Small intestine (tissue), 7 donors: Measurements from ENCODE around the gene PRDM10. TPM values are rescaled to one million over a fixed set of nuclear protein-coding genes. Genes with fewer than 3 reads are reported as not detected.

Experiments used
- DNase-seq, 2 donors: peaks; one replicate each; pipeline versions ENCODE4 v3.0.0 to v3.0.0-alpha.2; 2013
- FAIRE-seq: peaks from 2 replicates; lab custom pipeline; 2012; peaks lifted over from hg19 to GRCh38; lab: Jason Lieb, UNC
- H3K27ac ChIP-seq, 3 donors: one replicate each; pipeline ENCODE4 v1.5.1; 2013; ENCODE audit warnings: low read length in 2 of 3, mild to moderate bottlenecking in 2 of 3, control low read depth in 1 of 3, inconsistent platforms in 1 of 3, low read depth in 1 of 3, moderate library complexity in 1 of 3
- H3K27me3 ChIP-seq, 3 donors: one replicate each; pipeline ENCODE4 v1.6.1; 2013; ENCODE audit warnings: low read length in 3 of 3, inconsistent platforms in 1 of 3; ENCODE audit not compliant: control insufficient read depth in 3 of 3, insufficient read depth in 3 of 3
- H3K36me3 ChIP-seq, 3 donors: one replicate each; pipeline ENCODE4 v1.6.1; 2013; ENCODE audit warnings: low read length in 3 of 3, inconsistent platforms in 1 of 3, low read depth in 1 of 3, mild to moderate bottlenecking in 1 of 3, moderate library complexity in 1 of 3; ENCODE audit not compliant: control insufficient read depth in 3 of 3, insufficient read depth in 2 of 3
- H3K4me1 ChIP-seq, 3 donors: one replicate each; pipeline ENCODE4 v1.6.1; 2013; ENCODE audit warnings: low read length in 2 of 3, inconsistent platforms in 1 of 3, low read depth in 1 of 3, mild to moderate bottlenecking in 1 of 3, moderate library complexity in 1 of 3; ENCODE audit not compliant: control insufficient read depth in 3 of 3, insufficient read depth in 2 of 3
- H3K4me3 ChIP-seq, 3 donors: one replicate each; pipeline ENCODE4 v1.5.1; 2013; ENCODE audit warnings: low read length in 3 of 3, control low read depth in 1 of 3, inconsistent platforms in 1 of 3, low read depth in 1 of 3, mild to moderate bottlenecking in 1 of 3, moderate library complexity in 1 of 3
- H3K9me3 ChIP-seq, 2 donors: one replicate each; pipeline ENCODE4 v1.6.1; 2013; ENCODE audit warnings: low read depth in 1 of 2, low read length in 1 of 2; ENCODE audit not compliant: control insufficient read depth in 2 of 2, insufficient read depth in 1 of 2
- WGBS, 3 donors: extraction: QIAGEN DNeasy Blood & Tissue Kit; methylation state at CpG; one replicate each; pipeline ENCODE4 v1.1.7; 2013; 5-methylcytosine and 5-hydroxymethylcytosine counted together
- polyA plus RNA-seq, 4 donors: library from polyadenylated mRNA; stranded (reverse) in 3 of 4; unstranded in 1 of 4; fragments of 200-250 nt in 3 of 4; fragments of 120-200 nt in 1 of 4; gene quantifications; one replicate each; pipeline versions ENCODE4 v1.2.1 to v1.2.3, GENCODE V29; 2013
- donor health status: healthy with polysubstance abuse.
- donor health status: control.
- donor health status: control.
- donor health status: Bipolar disorder and iron deficiency.
- donor health status: healthy.

The PRDM10 gene
- polyA plus RNA-seq, 4 donors = 2.7 to 8.8 (median 3.3) TPM

DNA sequence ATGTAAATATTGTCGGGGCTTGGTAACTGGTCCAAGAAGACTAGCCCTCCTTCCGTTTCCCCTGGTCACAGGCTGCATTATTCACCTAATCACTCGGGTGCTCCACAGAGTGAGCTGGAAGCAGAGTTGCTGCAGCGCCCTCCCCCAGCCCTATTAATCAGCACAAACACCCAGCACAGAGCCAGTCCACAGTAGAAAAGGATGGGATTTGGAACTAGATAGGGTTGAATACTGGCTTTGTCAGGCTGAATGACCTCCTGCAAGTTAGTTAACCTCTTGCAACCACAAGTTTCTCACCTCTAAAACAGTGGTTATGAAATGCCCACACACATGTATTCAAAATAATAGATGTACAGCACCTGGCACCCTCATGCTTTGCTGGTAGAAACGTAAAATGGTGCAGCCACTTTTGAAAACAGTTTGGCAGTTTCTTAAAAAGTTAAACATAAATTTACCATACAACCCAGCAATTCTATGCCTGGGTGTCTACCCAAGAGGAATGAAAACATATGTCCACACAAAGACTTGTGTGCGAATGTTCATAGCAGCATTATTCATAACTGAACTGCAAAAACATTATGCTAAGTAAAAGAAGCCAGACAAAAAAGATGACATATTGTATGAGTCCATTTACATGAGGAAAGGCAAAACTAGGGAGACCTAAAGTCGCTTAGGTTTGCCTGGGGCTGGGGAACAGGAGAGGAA is 35.4 kb upstream of the PRDM10 start:
- 54 to 69% (median 57%) methylated on average over 7 of the region's 7 CpGs for WGBS, 3 donors
- Histone ChIP-seq H3K36me3 (no peaks in the 10 kb centered on the region), H3K9me3 (no peaks in the 10 kb centered on the region), H3K4me1 (no peaks in the 10 kb centered on the region), H3K4me3 (no peak overlapping the region), H3K27me3 (no peaks in the 10 kb centered on the region), H3K27ac (no peak overlapping the region)
- DNase-seq (no peak), FAIRE-seq (no peak)

- no peaks in the 10 kb centered on the region for H3K36me3 ChIP-seq
- H3K27me3 ChIP-seq = no peaks in the 10 kb centered on the region
- peak overlapping the region in 1 of 3 donors; percentile 25 for H3K27ac ChIP-seq
- WGBS, 3 donors = 10 to 57% (median 29%) methylated on average over 3 of the region's 3 CpGs
- DNase-seq (peak; percentile 86 to 96), FAIRE-seq (no peak)
- H3K9me3 ChIP-seq = no peaks in the 10 kb centered on the region
- H3K4me3 ChIP-seq = no peak overlapping the region
- no peaks in the 10 kb centered on the region for H3K4me1 ChIP-seq
Observed at GRCh38 chr11:130037058-130037457, 34.4 kb upstream of the PRDM10 start.

GRCh38 chr11:130034236-130034635 is 31.6 kb upstream of the PRDM10 start:
- Histone ChIP-seq H3K27me3 (no peaks in the 10 kb centered on the region), H3K4me1 (no peaks in the 10 kb centered on the region), H3K4me3 (no peak overlapping the region), H3K27ac (no peak overlapping the region), H3K9me3 (no peaks in the 10 kb centered on the region), H3K36me3 (no peaks in the 10 kb centered on the region)
- no peak for FAIRE-seq
- no peak for DNase-seq

DNA sequence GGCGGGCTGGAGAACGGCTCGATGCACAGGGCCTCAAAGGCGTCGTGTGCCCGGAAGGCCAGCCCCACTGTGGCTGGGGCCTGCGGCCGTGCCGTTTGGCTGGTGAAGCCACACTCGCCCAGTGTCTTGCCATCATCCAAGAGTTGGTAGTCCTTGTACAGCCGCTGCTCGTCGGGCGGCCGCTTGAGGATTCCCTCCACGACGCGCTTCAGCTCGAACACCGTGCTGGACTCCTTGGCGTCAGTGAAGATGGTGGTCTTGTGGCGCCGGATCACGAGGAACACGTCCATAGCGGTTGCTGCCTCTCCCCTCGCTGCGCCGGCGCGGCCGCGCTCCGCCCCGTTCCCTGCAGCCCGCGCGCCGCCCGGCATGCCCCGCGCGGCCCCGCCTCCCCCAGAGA is 30.3 kb upstream of the PRDM10 start:
- FAIRE-seq (no peak), DNase-seq (no peak)
- Histone ChIP-seq H3K27ac (no peak overlapping the region), H3K4me1 (no peaks in the 10 kb centered on the region), H3K36me3 (no peaks in the 10 kb centered on the region), H3K4me3 (no peak overlapping the region), H3K27me3 (no peaks in the 10 kb centered on the region), H3K9me3 (no peaks in the 10 kb centered on the region)
- WGBS, 3 donors = 91 to 94% (median 93%) methylated on average over 44 of the region's 44 CpGs

- Histone ChIP-seq H3K27ac (no peak overlapping the region), H3K4me3 (no peak overlapping the region), H3K27me3 (no peaks in the 10 kb centered on the region), H3K36me3 (no peaks in the 10 kb centered on the region), H3K9me3 (no peaks in the 10 kb centered on the region), H3K4me1 (no peaks in the 10 kb centered on the region)
- DNase-seq (no peak), FAIRE-seq (no peak)
- WGBS, 3 donors = 91 to 94% (median 94%) methylated on average over 2 of the region's 2 CpGs
Observed at GRCh38 chr11:130031945-130032344, 29.3 kb upstream of the PRDM10 start.

DNA sequence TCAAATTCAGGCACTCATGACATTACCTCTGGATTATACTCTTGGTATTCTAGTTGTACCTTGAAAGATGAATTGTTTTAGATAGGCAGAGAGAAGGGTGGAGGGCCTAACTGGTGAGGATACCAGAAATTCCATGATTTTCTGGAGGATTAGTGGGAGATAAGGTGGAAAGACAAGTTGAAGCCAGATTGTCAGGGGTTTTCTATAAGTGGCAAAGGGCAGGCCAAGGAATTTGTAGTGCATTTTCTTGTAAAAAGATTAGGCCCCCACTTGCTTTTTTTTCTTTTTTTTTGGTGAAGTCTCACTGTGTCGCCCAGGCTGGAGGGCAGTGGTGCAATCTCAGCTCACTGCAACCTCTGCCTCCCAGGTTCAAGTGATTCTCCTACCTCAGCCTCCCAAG is 28.4 kb upstream of the PRDM10 start:
- no peaks in the 10 kb centered on the region for H3K27me3 ChIP-seq
- FAIRE-seq = no peak
- no peaks in the 10 kb centered on the region for H3K9me3 ChIP-seq
- no peak overlapping the region for H3K27ac ChIP-seq
- H3K4me3 ChIP-seq = no peak overlapping the region
- H3K4me1 ChIP-seq = no peaks in the 10 kb centered on the region
- DNase-seq = no peak
- 80 to 94% (median 90%) methylated on average over 1 of the region's 1 CpG for WGBS, 3 donors
- H3K36me3 ChIP-seq = no peaks in the 10 kb centered on the region

DNA sequence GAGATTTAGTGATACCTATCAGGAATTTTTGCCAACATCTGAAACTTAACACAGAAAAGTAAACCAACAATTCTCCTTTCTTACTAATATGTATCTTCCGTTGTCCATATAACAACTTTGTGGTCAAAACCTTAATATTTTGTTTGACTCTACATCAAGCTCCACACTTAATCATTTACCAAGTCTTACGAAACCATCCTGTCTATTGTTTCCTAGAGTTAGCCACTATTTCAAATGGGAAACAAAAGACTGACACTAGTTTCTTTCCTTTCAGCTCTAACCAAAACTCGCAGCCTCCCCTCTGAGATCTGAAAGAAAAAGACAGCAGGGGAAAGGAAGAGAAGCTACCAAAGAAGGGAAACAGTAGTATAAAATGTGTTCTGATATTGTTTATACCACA is 26.5 kb upstream of the PRDM10 start:
- no peak overlapping the region for H3K27ac ChIP-seq
- no peaks in the 10 kb centered on the region for H3K4me1 ChIP-seq
- H3K9me3 ChIP-seq = no peaks in the 10 kb centered on the region
- H3K4me3 ChIP-seq = no peak overlapping the region
- DNase-seq = peak in 1 of 2 donors; percentile 22
- H3K36me3 ChIP-seq = no peaks in the 10 kb centered on the region
- H3K27me3 ChIP-seq = no peaks in the 10 kb centered on the region
- whole genome bisulfite sequencing, 3 donors = 66 to 78% (median 77%) methylated on average over 3 of the region's 3 CpGs
- FAIRE-seq = no peak

DNA sequence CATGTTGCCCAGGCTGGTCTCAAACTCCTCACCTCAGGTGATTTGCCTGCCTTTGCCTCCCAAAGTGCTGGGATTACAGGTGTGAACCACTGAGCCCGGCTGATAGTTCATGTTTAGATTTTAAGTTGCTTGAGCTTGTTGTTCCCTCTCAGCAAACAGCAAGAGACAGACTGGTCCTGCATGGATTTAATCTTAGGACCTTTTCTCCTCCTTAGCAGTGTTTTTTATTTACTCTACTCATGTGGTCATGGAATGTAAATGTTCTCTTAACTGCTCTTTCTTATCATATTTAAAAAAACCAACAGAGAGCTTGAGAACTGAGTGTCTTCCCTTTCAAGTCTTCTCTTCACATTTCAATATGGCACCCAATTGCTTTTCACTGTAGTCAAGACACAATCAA is 22.7 kb upstream of the PRDM10 start:
- Histone ChIP-seq H3K27ac (no peak overlapping the region), H3K4me1 (no peaks in the 10 kb centered on the region), H3K4me3 (no peak overlapping the region), H3K36me3 (no peaks in the 10 kb centered on the region), H3K9me3 (no peaks in the 10 kb centered on the region), H3K27me3 (no peaks in the 10 kb centered on the region)
- WGBS, 3 donors = 80 to 87% (median 84%) methylated on average over 1 of the region's 1 CpG
- DNase-seq (no peak), FAIRE-seq (no peak)

DNA sequence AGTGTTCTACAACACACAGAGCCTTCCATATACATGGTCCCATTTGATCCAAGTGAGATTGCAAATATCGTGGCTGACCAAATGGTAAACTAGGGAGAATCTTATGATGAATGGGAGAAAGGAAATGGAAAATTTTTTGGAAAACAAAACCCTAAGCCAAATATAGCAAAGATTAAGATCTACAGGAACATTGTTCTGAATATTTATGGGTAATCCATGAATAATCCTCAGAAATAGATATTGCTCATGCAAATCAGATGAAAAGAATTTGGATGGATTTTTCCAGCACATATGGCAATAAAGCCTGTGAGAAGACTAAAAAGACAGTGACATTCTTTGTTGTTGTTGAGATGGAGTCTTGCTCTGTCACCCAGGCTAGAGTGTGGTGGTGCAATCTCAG is 21.7 kb upstream of the PRDM10 start:
- no peaks in the 10 kb centered on the region for H3K36me3 ChIP-seq
- DNase-seq (no peak), FAIRE-seq (no peak)
- H3K27ac ChIP-seq = no peak overlapping the region
- no peaks in the 10 kb centered on the region for H3K9me3 ChIP-seq
- H3K4me1 ChIP-seq = no peaks in the 10 kb centered on the region
- 53 to 84% (median 83%) methylated on average over 1 of the region's 1 CpG for WGBS, 3 donors
- H3K27me3 ChIP-seq = no peaks in the 10 kb centered on the region
- no peak overlapping the region for H3K4me3 ChIP-seq
